K562 (cell line): ENCODE results near the gene ABHD12. TPM values are rescaled to one million over a fixed set of nuclear protein-coding genes. Genes with fewer than 3 reads are reported as not detected.

Experiments
- ATAC-seq: fragments of 200-7000 bp; cut with Tn5 transposase; 3 replicates; pipeline ENCODE4 v1.9.1; 2020; ENCODE audit warnings: moderate library complexity
- BruUV-seq: library from RNA; stranded (reverse); fragments of 400-500 nt; replicated peaks from 2 replicates; lab custom pipeline; 2021; lab: Mats Ljungman, UMichigan
- CTCF ChIA-PET: fragments of 300-600 bp; formaldehyde crosslinking; extraction: SDS; loops from one replicate; lab custom pipeline; 2021; ENCODE audit warnings: low intra/inter-chr PET ratio; lab: Yijun Ruan, JAX
- POLR2A ChIA-PET: fragments of 300-600, 350-650 bp; sonication (Branson Sonifier 250); formaldehyde crosslinking; extraction: SDS; loops from one replicate; lab custom pipeline; 2021; ENCODE audit warnings: antibody characterized with exemption, inconsistent platforms; lab: Yijun Ruan, JAX
- DNase-seq, 4 experiments: peaks; one replicate each; pipeline versions ENCODE4 v3.0.0 to v3.0.0-alpha.2; 2011 to 2018; ENCODE audit warnings: low spot score in 3 of 4, mixed read lengths in 3 of 4; ENCODE audit errors: extremely low read depth in 1 of 4
- FAIRE-seq: peaks from 2 replicates; lab custom pipeline; 2011; peaks lifted over from hg19 to GRCh38; lab: Jason Lieb, UNC
- H2AFZ ChIP-seq: 2 replicates; pipeline ENCODE4 v1.6.0; 2011; ENCODE audit warnings: low read depth, low read length, control low read depth, inconsistent platforms
- H3K27ac ChIP-seq: fragments of 200-600 bp; 3 replicates; pipeline ENCODE4 v1.8.0; 2011; ENCODE audit warnings: low read depth, mild to moderate bottlenecking, control low read depth, inconsistent platforms, low read length, moderate library complexity, mixed read lengths; ENCODE audit errors: extremely low read depth
- H3K27me3 ChIP-seq, 2 experiments: fragments of 300-600 bp in 1 of 2; 2 replicates in 1 of 2; 3 replicates in 1 of 2; pipeline versions ENCODE4 v1.6.0 to v1.8.0; 2011; ENCODE audit warnings: inconsistent platforms in 2 of 2, low read length in 2 of 2, mild to moderate bottlenecking in 1 of 2, mixed read lengths in 1 of 2, moderate library complexity in 1 of 2; ENCODE audit not compliant: control insufficient read depth in 2 of 2, insufficient read depth in 2 of 2
- H3K36me3 ChIP-seq: fragments of 300-600 bp; 3 replicates; pipeline ENCODE4 v1.8.0; 2011; ENCODE audit warnings: mild to moderate bottlenecking, low read length, inconsistent platforms; ENCODE audit not compliant: control insufficient read depth, insufficient read depth
- H3K4me1 ChIP-seq, 2 experiments: fragments of 200-600 bp in 1 of 2; replicated peaks in 1 of 2; 2 replicates in 1 of 2; 3 replicates in 1 of 2; pipeline versions ENCODE4 v1.5.1 to v1.8.0; 2011; ENCODE audit warnings: inconsistent platforms in 2 of 2, low read length in 2 of 2, mild to moderate bottlenecking in 1 of 2, mixed read lengths in 1 of 2, moderate library complexity in 1 of 2; ENCODE audit not compliant: control insufficient read depth in 2 of 2, insufficient read depth in 2 of 2
- H3K4me2 ChIP-seq: 2 replicates; pipeline ENCODE4 v1.6.1; 2011; ENCODE audit warnings: low read length, control low read depth, inconsistent platforms, mixed read lengths; ENCODE audit not compliant: insufficient read depth
- H3K4me3 ChIP-seq: fragments of 200-600 bp; sonication (generic), shearing (Covaris generic); 2 replicates; pipeline ENCODE4 v1.5.1; 2016; ENCODE audit warnings: control low read depth, inconsistent platforms
- H3K79me2 ChIP-seq: fragments of 200-600 bp; 3 replicates; pipeline ENCODE4 v1.8.0; 2011; ENCODE audit warnings: low read length, inconsistent platforms; ENCODE audit not compliant: control insufficient read depth, insufficient read depth
- H3K9ac ChIP-seq, 2 experiments: 2 replicates each; pipeline versions ENCODE4 v1.6.0 to v1.6.1; 2011; ENCODE audit warnings: low read depth in 2 of 2, low read length in 2 of 2, control low read depth in 1 of 2, inconsistent platforms in 1 of 2, mild to moderate bottlenecking in 1 of 2, mixed read lengths in 1 of 2; ENCODE audit not compliant: insufficient read depth in 1 of 2
- H3K9me1 ChIP-seq: one replicate; pipeline ENCODE4 v1.6.0; 2011; ENCODE audit warnings: inconsistent platforms, mild to moderate bottlenecking, low read length, moderate library complexity; ENCODE audit not compliant: control insufficient read depth, insufficient read depth
- H3K9me3 ChIP-seq: replicated peaks from 2 replicates; pipeline ENCODE4 v1.5.1; 2011; ENCODE audit warnings: low read depth, low read length, inconsistent platforms; ENCODE audit not compliant: control insufficient read depth, insufficient read depth
- H4K20me1 ChIP-seq: replicated peaks from 2 replicates; pipeline ENCODE4 v1.6.1; 2011; ENCODE audit warnings: low read length, inconsistent platforms, mixed read lengths; ENCODE audit not compliant: control insufficient read depth, insufficient read depth
- HMG20A ChIP-seq: fragments of 450-650 bp; formaldehyde crosslinking; conservative IDR thresholded peaks from 2 replicates; pipeline ENCODE4 v1.4.0; 2020; ENCODE audit warnings: mild to moderate bottlenecking, mixed read lengths
- HNRNPLL ChIP-seq: fragments of 200-400 bp; formaldehyde crosslinking; IDR thresholded peaks from 2 replicates; pipeline ENCODE4 v1.6.1; 2017; ENCODE audit warnings: low read length, low read depth, mild to moderate bottlenecking; ENCODE audit not compliant: poor library complexity, severe bottlenecking
- HOMEZ ChIP-seq: fragments of 250-450 bp; sonication (Bioruptor Pico); IDR thresholded peaks from 2 replicates; pipeline ENCODE4 v1.4.0; 2020; ENCODE audit warnings: mild to moderate bottlenecking, moderate library complexity
- NFE2 ChIP-seq: IDR thresholded peaks from 2 replicates; pipeline ENCODE4 v1.6.1; 2014; ENCODE audit warnings: antibody characterized with exemption, low read depth
- PTRF ChIP-seq: fragments of 450-650 bp; IDR thresholded peaks from 2 replicates; pipeline ENCODE4 v1.6.1; 2016; ENCODE audit warnings: mild to moderate bottlenecking, missing genetic modification characterization, missing compliant biosample characterization
- USF2 ChIP-seq: sonication (generic); formaldehyde crosslinking; IDR thresholded peaks from 2 replicates; pipeline ENCODE4 v1.5.0; 2020; ENCODE audit warnings: missing genetic modification reagents
- ZNF134 ChIP-seq: fragments of 250-450 bp; sonication (Bioruptor Pico); conservative IDR thresholded peaks from 2 replicates; pipeline ENCODE4 v1.4.0; 2020
- ZNF639 ChIP-seq, 2 experiments: fragments of 200-800 bp in 1 of 2; sonication (Bioruptor generic) in 1 of 2; sonication (generic) in 1 of 2; formaldehyde crosslinking in 1 of 2; IDR thresholded peaks in 1 of 2; conservative IDR thresholded peaks in 1 of 2; 2 replicates each; pipeline versions ENCODE4 v1.5.0 to v1.6.1; 2016 to 2020; ENCODE audit warnings: missing compliant biosample characterization in 1 of 2, missing genetic modification characterization in 1 of 2, missing genetic modification reagents in 1 of 2
- WGBS: fragments of 100-300 bp; shearing (Covaris generic); methylation state at CpG from one replicate; pipeline ENCODE4 v1.1.6; 2016; ENCODE audit warnings: low coverage, mixed read lengths; ENCODE audit not compliant: insufficient coverage; ENCODE audit errors: missing lambda C conversion rate; 5-methylcytosine and 5-hydroxymethylcytosine counted together
- in situ Hi-C: fragments of 300-500 bp; cut with MboI; formaldehyde crosslinking; loops from 4 replicates; pipeline ENCODE4 v1.15.0; 2018; ENCODE audit warnings: inconsistent platforms, mixed read lengths
- intact Hi-C: fragments of 100-400 bp; cut with micrococcal nuclease; formaldehyde crosslinking; loops from 2 replicates; pipeline ENCODE4 v1.14.2; 2022
- polyA plus RNA-seq, 8 experiments: library from polyadenylated mRNA; depleted of rRNA in 4 of 8; stranded (reverse) in 5 of 8; unstranded in 3 of 8; fragments of >200 nt; fragmentation: Nextera tagmentation in 2 of 8; fragmentation: Illumina TruSeq in 1 of 8; extraction: Ambion mirVana in 2 of 8; extraction: Trizol in 1 of 8; gene quantifications; 2 replicates each; pipeline versions ENCODE4 v1.2.1 to v1.2.3, GENCODE V29; 2011 to 2014; ENCODE audit warnings: inconsistent platforms in 1 of 8, missing spikeins in 1 of 8
- total RNA-seq, 7 experiments: library from RNA; depleted of rRNA in 6 of 7; stranded (reverse); fragments of >200 nt in 6 of 7; fragmentation: Illumina TruSeq in 2 of 7; extraction: Trizol in 2 of 7; gene quantifications; 2 replicates each; pipeline versions ENCODE4 v1.2.1 to v1.2.3, GENCODE V29; 2011 to 2021; ENCODE audit warnings: low replicate concordance in 1 of 7
- TF ChIP-seq, protein P1 (sequence below): fragments of 200-800 bp; sonication (Bioruptor generic); IDR thresholded peaks from 2 replicates; pipeline ENCODE4 v1.6.1; 2017; ENCODE audit warnings: missing genetic modification characterization, missing compliant biosample characterization

The ABHD12 gene
- total and polyA plus RNA-seq, 9 of the 15 experiments (the other 6 are each of a cell fraction or from before 2014, with no cell fraction given) = 0.65 to 15.6 (median 9.1) TPM

DNA sequence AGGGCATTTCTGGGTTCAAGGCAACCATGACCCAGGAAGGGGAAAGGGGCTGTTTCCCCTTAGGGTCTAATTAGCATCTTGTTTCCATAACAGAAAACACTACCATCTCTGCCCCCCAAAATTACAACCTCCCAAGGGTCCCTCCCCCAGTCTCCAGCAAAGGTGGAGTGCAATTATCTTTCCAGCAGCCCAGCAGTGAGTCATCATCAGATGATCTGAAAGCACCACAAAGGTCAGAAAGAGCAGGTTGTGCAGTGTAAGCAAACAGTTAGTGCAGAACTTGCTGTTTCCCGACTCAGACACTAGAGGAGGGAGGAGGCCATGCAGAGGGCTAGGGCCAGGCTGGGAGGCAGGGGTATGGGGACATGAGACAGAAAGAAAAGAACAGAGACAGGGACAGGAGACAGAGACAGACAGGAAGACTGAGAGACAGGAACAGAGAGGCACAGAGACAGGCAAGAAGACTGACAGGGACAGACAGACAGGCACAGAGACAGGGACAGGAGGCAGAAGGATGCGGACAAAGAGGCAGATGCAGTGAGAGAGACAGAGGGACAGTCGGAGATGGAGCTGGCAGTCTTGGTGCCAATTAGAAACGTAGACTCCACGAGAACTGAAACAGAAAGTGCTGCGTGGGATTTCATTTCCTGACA is 80.2 kb downstream of the ABHD12 start (continued):
- no peak for TF ChIP-seq HMG20A (CRISPR knock-in tag)
- no peak for TF ChIP-seq HNRNPLL
- TF ChIP-seq NFE2 = peak; percentile 56; the same call in 1 of the 2 replicates

- H3K4me2 ChIP-seq = peak overlapping the region; percentile 68
- 18% methylated on average over 13 of the region's 18 CpGs for WGBS
- peaks cover 32 to 41% of the 10 kb centered on the region in 2 experiments for H3K4me1 ChIP-seq
- peak overlapping the region; percentile 74 for H3K27ac ChIP-seq
- H3K9me3 ChIP-seq = no peaks in the 10 kb centered on the region
- POLR2A ChIA-PET = interaction anchor here (1.0 kb wide), 1 partner anchor 82 kb away, joined by 7 read pairs; no protein-coding TSS in a partner anchor
- H3K79me2 ChIP-seq = no peaks in the 10 kb centered on the region
- no peaks in the 10 kb centered on the region for H4K20me1 ChIP-seq
- peak overlapping the region; percentile 28 to 34; a peak in 3 of 4 replicates for H3K9ac ChIP-seq
- CTCF ChIA-PET = no interaction called here
- DNase-seq (peak; percentile 51 to 79 (median 58)), ATAC-seq (peak; percentile 79), FAIRE-seq (no peak)
- H2AFZ ChIP-seq = peak overlapping the region; percentile 12; the same call in 1 of the 2 replicates
- H3K4me3 ChIP-seq = peak overlapping the region; percentile 6; the same call in 1 of the 2 replicates
- in situ Hi-C loops (no loop called here), intact Hi-C loops (loop anchor here (1.0 to 2.0 kb wide), 2 partner anchors 81 to 90 kb away; partner anchors contain the start of gene ABHD12)
- peaks cover 6% of the 10 kb centered on the region; the same call in 2 of the 3 replicates for H3K36me3 ChIP-seq
- peaks cover 12% of the 10 kb centered on the region for H3K9me1 ChIP-seq
- BruUV-seq = no TSS peak
- H3K27me3 ChIP-seq = no peaks in the 10 kb centered on the region
- TF ChIP-seq ZNF639 (CRISPR knock-in tag; conservative IDR thresholded peaks at IDR 0.05 in 1 of 2, IDR thresholded peaks at IDR 0.05 in 1 of 2) (0 out of 4 replicates have a peak, but pooled peaks of 1 of the 2 experiments have one; percentile 12), HOMEZ (CRISPR knock-in tag) (no peak), PTRF (no peak), USF2 (CRISPR knock-in tag) (no peak), ZNF134 (no peak)
- TF ChIP-seq, protein P1, sequence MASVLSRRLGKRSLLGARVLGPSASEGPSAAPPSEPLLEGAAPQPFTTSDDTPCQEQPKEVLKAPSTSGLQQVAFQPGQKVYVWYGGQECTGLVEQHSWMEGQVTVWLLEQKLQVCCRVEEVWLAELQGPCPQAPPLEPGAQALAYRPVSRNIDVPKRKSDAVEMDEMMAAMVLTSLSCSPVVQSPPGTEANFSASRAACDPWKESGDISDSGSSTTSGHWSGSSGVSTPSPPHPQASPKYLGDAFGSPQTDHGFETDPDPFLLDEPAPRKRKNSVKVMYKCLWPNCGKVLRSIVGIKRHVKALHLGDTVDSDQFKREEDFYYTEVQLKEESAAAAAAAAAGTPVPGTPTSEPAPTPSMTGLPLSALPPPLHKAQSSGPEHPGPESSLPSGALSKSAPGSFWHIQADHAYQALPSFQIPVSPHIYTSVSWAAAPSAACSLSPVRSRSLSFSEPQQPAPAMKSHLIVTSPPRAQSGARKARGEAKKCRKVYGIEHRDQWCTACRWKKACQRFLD (CRISPR knock-in tag) = peak; percentile 31; the same call in 1 of the 2 replicates
These were observed 81.0 kb downstream of the ABHD12 start for GRCh38 chr20:25309395-25310267.
